Measurements from ENCODE around the gene DUSP16. TPM values are rescaled to one million over a fixed set of nuclear protein-coding genes. Genes with fewer than 3 reads are reported as not detected.
A peak's percentile ranks its signal among the peaks of the same experiment; 100 is the strongest.

The DUSP16 gene
- total and polyA plus RNA-seq, 2 experiments from 2014 or later = 11.7 to 59.4 TPM

DNA sequence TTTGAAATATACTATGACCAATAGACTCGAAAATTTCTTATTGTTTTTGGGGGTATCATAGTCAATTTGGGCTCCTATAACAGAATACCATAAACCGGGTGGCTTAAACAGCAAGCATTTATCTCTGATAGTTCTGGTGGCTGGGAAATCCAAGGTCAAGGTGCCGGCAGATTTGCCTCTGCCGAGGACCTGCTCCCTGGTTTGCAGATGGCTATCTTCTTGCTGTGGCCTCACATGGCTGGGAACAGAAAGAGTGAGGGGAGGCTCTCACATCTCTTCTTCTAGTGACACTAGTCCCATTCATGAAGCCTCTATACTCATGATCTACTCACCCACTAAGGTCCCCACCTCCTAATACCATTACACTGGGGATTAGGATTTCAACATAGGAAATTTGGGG, 135.1 kb downstream of the DUSP16 start:
- Histone ChIP-seq H3F3A (replicated peaks; ENCODE audit: low read depth) (no peaks in the 10 kb centered on the region), H3K4me2 (no peak overlapping the region), H3K9me2 (ENCODE audit: insufficient read depth) (no peaks in the 10 kb centered on the region), H3K79me2 (replicated peaks; ENCODE audit: insufficient read depth) (no peaks in the 10 kb centered on the region), H3K27ac (ENCODE audit: low read depth) (no peak overlapping the region), H2AFZ (no peak overlapping the region), H4K20me1 (replicated peaks; ENCODE audit: insufficient read depth) (no peaks in the 10 kb centered on the region), H3K36me3 (ENCODE audit: insufficient read depth) (peaks cover 8% of the 10 kb centered on the region; the same call in 1 of the 2 replicates), H3K4me1 (ENCODE audit: insufficient read depth) (peaks cover 7% of the 10 kb centered on the region; the same call in 1 of the 2 replicates), H3K27me3 (ENCODE audit: insufficient read depth) (no peaks in the 10 kb centered on the region), H3K4me3 (no peak overlapping the region)
- DNase-seq (ENCODE audit: low spot score) (no peak), ATAC-seq (no peak)
- peaks cover 4% of the 10 kb centered on the region for H3K27me3 Mint-ChIP-seq (ENCODE audit: insufficient read depth, low read depth, poor library complexity)
- H3K27ac Mint-ChIP-seq = no peak overlapping the region
- peaks cover 15% of the 10 kb centered on the region for H3K36me3 Mint-ChIP-seq (ENCODE audit: low read depth)
- no peak overlapping the region for H3K4me3 Mint-ChIP-seq
- TF ChIP-seq, protein P1, sequence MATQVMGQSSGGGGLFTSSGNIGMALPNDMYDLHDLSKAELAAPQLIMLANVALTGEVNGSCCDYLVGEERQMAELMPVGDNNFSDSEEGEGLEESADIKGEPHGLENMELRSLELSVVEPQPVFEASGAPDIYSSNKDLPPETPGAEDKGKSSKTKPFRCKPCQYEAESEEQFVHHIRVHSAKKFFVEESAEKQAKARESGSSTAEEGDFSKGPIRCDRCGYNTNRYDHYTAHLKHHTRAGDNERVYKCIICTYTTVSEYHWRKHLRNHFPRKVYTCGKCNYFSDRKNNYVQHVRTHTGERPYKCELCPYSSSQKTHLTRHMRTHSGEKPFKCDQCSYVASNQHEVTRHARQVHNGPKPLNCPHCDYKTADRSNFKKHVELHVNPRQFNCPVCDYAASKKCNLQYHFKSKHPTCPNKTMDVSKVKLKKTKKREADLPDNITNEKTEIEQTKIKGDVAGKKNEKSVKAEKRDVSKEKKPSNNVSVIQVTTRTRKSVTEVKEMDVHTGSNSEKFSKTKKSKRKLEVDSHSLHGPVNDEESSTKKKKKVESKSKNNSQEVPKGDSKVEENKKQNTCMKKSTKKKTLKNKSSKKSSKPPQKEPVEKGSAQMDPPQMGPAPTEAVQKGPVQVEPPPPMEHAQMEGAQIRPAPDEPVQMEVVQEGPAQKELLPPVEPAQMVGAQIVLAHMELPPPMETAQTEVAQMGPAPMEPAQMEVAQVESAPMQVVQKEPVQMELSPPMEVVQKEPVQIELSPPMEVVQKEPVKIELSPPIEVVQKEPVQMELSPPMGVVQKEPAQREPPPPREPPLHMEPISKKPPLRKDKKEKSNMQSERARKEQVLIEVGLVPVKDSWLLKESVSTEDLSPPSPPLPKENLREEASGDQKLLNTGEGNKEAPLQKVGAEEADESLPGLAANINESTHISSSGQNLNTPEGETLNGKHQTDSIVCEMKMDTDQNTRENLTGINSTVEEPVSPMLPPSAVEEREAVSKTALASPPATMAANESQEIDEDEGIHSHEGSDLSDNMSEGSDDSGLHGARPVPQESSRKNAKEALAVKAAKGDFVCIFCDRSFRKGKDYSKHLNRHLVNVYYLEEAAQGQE (IDR thresholded peaks at IDR 0.05; ENCODE audit: unreplicated experiment) = no peak
- TF ChIP-seq ZNF114 (CRISPR knock-in tag; IDR thresholded peaks at IDR 0.05) (no peak), JUNB (IDR thresholded peaks at IDR 0.05; ENCODE audit: unreplicated experiment) (no peak), EZH2phosphoT487 (IDR thresholded peaks at IDR 0.05; ENCODE audit: unreplicated experiment) (no peak), ZNF331 (CRISPR knock-in tag; IDR thresholded peaks at IDR 0.05; ENCODE audit: low read depth) (no peak)
- H3K9me3 Mint-ChIP-seq = peaks cover 19% of the 10 kb centered on the region
- H3K4me1 Mint-ChIP-seq = peaks cover 18% of the 10 kb centered on the region

DNA sequence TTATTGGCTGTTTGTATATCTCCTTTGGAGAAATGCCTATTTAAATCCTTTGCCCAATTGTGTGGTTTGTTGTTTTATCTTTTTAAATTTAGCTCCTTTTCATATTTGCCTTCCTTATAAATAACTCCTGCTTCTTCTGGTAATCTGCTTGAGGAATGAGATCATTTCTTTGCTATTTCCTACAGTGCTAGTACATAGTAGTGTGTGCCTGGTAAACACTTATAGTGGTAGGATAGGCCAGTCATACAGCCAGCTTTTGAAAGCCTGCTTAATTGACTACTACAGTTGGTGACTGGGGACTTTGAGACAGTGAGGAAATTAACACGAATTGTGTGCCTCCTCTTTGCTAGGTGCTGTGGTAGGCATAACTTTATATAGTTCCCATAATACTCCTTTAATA, 137.0 kb downstream of the DUSP16 start:
- peaks cover 30% of the 10 kb centered on the region for H3K36me3 Mint-ChIP-seq (ENCODE audit: low read depth)
- ATAC-seq = no peak
- no peaks in the 10 kb centered on the region; the same call in 1 of the 2 replicates for H3K79me2 ChIP-seq (replicated peaks; ENCODE audit: insufficient read depth)
- TF ChIP-seq ZNF331 (CRISPR knock-in tag; IDR thresholded peaks at IDR 0.05; ENCODE audit: low read depth) (no peak), NANOG (IDR thresholded peaks at IDR 0.05; ENCODE audit: borderline replicate concordance) (no peak), ZNF114 (CRISPR knock-in tag; IDR thresholded peaks at IDR 0.05) (no peak), STAT1 (IDR thresholded peaks at IDR 0.05; ENCODE audit: unreplicated experiment) (no peak), EZH2 (IDR thresholded peaks at IDR 0.05; ENCODE audit: low read depth, unreplicated experiment) (no peak), POLR2AphosphoS5 (IDR thresholded peaks at IDR 0.05; ENCODE audit: low read depth) (no peak)
- TF ChIP-seq, protein P2, sequence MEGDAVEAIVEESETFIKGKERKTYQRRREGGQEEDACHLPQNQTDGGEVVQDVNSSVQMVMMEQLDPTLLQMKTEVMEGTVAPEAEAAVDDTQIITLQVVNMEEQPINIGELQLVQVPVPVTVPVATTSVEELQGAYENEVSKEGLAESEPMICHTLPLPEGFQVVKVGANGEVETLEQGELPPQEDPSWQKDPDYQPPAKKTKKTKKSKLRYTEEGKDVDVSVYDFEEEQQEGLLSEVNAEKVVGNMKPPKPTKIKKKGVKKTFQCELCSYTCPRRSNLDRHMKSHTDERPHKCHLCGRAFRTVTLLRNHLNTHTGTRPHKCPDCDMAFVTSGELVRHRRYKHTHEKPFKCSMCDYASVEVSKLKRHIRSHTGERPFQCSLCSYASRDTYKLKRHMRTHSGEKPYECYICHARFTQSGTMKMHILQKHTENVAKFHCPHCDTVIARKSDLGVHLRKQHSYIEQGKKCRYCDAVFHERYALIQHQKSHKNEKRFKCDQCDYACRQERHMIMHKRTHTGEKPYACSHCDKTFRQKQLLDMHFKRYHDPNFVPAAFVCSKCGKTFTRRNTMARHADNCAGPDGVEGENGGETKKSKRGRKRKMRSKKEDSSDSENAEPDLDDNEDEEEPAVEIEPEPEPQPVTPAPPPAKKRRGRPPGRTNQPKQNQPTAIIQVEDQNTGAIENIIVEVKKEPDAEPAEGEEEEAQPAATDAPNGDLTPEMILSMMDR (conservative IDR thresholded peaks at IDR 0.05; ENCODE audit: low read depth in 2 of 2) = no peak
- TF ChIP-seq, protein P3, sequence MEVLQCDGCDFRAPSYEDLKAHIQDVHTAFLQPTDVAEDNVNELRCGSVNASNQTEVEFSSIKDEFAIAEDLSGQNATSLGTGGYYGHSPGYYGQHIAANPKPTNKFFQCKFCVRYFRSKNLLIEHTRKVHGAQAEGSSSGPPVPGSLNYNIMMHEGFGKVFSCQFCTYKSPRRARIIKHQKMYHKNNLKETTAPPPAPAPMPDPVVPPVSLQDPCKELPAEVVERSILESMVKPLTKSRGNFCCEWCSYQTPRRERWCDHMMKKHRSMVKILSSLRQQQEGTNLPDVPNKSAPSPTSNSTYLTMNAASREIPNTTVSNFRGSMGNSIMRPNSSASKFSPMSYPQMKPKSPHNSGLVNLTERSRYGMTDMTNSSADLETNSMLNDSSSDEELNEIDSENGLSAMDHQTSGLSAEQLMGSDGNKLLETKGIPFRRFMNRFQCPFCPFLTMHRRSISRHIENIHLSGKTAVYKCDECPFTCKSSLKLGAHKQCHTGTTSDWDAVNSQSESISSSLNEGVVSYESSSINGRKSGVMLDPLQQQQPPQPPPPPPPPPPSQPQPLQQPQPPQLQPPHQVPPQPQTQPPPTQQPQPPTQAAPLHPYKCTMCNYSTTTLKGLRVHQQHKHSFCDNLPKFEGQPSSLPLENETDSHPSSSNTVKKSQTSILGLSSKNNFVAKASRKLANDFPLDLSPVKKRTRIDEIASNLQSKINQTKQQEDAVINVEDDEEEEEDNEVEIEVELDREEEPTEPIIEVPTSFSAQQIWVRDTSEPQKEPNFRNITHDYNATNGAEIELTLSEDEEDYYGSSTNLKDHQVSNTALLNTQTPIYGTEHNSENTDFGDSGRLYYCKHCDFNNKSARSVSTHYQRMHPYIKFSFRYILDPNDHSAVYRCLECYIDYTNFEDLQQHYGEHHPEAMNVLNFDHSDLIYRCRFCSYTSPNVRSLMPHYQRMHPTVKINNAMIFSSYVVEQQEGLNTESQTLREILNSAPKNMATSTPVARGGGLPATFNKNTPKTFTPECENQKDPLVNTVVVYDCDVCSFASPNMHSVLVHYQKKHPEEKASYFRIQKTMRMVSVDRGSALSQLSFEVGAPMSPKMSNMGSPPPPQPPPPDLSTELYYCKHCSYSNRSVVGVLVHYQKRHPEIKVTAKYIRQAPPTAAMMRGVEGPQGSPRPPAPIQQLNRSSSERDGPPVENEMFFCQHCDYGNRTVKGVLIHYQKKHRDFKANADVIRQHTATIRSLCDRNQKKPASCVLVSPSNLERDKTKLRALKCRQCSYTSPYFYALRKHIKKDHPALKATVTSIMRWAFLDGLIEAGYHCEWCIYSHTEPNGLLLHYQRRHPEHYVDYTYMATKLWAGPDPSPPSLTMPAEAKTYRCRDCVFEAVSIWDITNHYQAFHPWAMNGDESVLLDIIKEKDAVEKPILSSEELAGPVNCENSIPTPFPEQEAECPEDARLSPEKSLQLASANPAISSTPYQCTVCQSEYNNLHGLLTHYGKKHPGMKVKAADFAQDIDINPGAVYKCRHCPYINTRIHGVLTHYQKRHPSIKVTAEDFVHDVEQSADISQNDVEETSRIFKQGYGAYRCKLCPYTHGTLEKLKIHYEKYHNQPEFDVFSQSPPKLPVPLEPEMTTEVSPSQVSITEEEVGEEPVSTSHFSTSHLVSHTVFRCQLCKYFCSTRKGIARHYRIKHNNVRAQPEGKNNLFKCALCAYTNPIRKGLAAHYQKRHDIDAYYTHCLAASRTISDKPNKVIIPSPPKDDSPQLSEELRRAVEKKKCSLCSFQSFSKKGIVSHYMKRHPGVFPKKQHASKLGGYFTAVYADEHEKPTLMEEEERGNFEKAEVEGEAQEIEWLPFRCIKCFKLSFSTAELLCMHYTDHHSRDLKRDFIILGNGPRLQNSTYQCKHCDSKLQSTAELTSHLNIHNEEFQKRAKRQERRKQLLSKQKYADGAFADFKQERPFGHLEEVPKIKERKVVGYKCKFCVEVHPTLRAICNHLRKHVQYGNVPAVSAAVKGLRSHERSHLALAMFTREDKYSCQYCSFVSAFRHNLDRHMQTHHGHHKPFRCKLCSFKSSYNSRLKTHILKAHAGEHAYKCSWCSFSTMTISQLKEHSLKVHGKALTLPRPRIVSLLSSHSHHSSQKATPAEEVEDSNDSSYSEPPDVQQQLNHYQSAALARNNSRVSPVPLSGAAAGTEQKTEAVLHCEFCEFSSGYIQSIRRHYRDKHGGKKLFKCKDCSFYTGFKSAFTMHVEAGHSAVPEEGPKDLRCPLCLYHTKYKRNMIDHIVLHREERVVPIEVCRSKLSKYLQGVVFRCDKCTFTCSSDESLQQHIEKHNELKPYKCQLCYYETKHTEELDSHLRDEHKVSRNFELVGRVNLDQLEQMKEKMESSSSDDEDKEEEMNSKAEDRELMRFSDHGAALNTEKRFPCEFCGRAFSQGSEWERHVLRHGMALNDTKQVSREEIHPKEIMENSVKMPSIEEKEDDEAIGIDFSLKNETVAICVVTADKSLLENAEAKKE (CRISPR knock-in tag; IDR thresholded peaks at IDR 0.05) = no peak

More for the DNA sequence above, 137.0 kb downstream of the DUSP16 start:
- H3K4me1 ChIP-seq (ENCODE audit: insufficient read depth) = peaks cover 7% of the 10 kb centered on the region; the same call in 1 of the 2 replicates
- no peak overlapping the region for H3K4me3 ChIP-seq
- H3K36me3 ChIP-seq (ENCODE audit: insufficient read depth) = peaks cover 8% of the 10 kb centered on the region; the same call in 1 of the 2 replicates
- no peak for DNase-seq (ENCODE audit: low spot score)
- H3K27me3 Mint-ChIP-seq (ENCODE audit: insufficient read depth, low read depth, poor library complexity) = peaks cover 4% of the 10 kb centered on the region
- no peak overlapping the region for H3K4me3 Mint-ChIP-seq
- H3K4me1 Mint-ChIP-seq = peaks cover 15% of the 10 kb centered on the region
- no peak overlapping the region for H2AFZ ChIP-seq
- H3K27ac ChIP-seq (ENCODE audit: low read depth) = no peak overlapping the region
- H3K4me2 ChIP-seq = peak overlapping the region; percentile 41; the same call in 1 of the 2 replicates
- H3F3A ChIP-seq (replicated peaks; ENCODE audit: low read depth) = no peaks in the 10 kb centered on the region
- H3K27me3 ChIP-seq (ENCODE audit: insufficient read depth) = no peaks in the 10 kb centered on the region
- no peaks in the 10 kb centered on the region for H3K9me2 ChIP-seq (ENCODE audit: insufficient read depth)
- no peaks in the 10 kb centered on the region for H4K20me1 ChIP-seq (replicated peaks; ENCODE audit: insufficient read depth)
- peaks cover 35% of the 10 kb centered on the region for H3K9me3 Mint-ChIP-seq
- H3K27ac Mint-ChIP-seq = no peak overlapping the region

All from GM23338 (cell line).